ENCODE measurements around the gene APOBEC3H. TPM values are rescaled to one million over a fixed set of nuclear protein-coding genes. Genes with fewer than 3 reads are reported as not detected.

APOBEC3H gene
- total and polyA plus RNA-seq, 8 donors: 0.63 to 7.8 TPM; not detected in 6

DNA sequence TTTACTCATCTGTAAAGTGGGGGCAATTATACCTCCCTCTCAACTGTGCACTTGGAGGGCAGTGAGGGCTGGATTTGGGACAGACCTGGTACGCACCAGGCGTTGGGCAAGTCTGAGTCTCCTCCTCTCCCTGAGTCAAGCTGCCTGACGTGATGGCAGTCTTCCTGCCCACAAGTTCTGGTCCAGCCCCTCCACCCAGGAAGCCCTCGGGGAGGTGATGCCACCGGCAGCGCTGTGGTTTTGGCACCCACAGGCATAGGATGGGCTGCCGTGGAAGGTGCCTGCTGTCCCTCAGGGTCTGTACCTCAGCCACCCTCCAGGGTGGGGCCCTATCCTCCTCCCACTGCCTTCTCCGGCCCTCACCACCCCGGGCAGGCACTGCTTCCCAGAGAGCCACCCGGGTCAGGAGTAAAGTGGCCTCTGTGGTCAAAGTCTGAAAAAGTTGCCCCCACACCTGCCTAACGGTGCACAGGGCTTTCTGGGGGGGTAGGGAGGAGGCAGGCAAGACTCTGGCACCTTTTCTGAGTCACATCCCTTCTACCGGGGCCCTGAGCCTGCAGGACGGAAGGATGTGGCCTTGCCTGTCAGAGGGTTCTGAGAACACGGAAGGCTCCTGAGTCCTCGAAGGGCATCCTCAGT lies 6.5 kb upstream of the APOBEC3H start:
- intact Hi-C loops (cut with DNase I; ENCODE audit: low total_unique reads): no loop called here
- TF ChIP-seq POLR2A (IDR thresholded peaks at IDR 0.05): no peak
- no peak for TF ChIP-seq POLR2AphosphoS5 (IDR thresholded peaks at IDR 0.05)
- TF ChIP-seq, protein P1, sequence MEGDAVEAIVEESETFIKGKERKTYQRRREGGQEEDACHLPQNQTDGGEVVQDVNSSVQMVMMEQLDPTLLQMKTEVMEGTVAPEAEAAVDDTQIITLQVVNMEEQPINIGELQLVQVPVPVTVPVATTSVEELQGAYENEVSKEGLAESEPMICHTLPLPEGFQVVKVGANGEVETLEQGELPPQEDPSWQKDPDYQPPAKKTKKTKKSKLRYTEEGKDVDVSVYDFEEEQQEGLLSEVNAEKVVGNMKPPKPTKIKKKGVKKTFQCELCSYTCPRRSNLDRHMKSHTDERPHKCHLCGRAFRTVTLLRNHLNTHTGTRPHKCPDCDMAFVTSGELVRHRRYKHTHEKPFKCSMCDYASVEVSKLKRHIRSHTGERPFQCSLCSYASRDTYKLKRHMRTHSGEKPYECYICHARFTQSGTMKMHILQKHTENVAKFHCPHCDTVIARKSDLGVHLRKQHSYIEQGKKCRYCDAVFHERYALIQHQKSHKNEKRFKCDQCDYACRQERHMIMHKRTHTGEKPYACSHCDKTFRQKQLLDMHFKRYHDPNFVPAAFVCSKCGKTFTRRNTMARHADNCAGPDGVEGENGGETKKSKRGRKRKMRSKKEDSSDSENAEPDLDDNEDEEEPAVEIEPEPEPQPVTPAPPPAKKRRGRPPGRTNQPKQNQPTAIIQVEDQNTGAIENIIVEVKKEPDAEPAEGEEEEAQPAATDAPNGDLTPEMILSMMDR (IDR thresholded peaks at IDR 0.05): no peak
- TF ChIP-seq EP300 (IDR thresholded peaks at IDR 0.05): no peak
- peak overlapping the region; percentile 34 to 58 (median 38) for H3K27ac ChIP-seq
- H3K36me3 ChIP-seq: peaks cover 0 to 4% (median 0%) of the 10 kb centered on the region in 4 donors
- H3K4me3 ChIP-seq: no peak overlapping the region
- WGBS, 5 donors: 67 to 72% (median 68%) methylated on average over 9 to 15 of the region's 15 CpGs
- peaks cover 0 to 18% (median 0%) of the 10 kb centered on the region in 3 donors for H3K27me3 ChIP-seq
- H3K9me3 ChIP-seq: no peaks in the 10 kb centered on the region
- H3K4me1 ChIP-seq: peaks cover 0 to 9% (median 6%) of the 10 kb centered on the region in 4 donors
- DNase-seq: peak; percentile 51 to 53

DNA sequence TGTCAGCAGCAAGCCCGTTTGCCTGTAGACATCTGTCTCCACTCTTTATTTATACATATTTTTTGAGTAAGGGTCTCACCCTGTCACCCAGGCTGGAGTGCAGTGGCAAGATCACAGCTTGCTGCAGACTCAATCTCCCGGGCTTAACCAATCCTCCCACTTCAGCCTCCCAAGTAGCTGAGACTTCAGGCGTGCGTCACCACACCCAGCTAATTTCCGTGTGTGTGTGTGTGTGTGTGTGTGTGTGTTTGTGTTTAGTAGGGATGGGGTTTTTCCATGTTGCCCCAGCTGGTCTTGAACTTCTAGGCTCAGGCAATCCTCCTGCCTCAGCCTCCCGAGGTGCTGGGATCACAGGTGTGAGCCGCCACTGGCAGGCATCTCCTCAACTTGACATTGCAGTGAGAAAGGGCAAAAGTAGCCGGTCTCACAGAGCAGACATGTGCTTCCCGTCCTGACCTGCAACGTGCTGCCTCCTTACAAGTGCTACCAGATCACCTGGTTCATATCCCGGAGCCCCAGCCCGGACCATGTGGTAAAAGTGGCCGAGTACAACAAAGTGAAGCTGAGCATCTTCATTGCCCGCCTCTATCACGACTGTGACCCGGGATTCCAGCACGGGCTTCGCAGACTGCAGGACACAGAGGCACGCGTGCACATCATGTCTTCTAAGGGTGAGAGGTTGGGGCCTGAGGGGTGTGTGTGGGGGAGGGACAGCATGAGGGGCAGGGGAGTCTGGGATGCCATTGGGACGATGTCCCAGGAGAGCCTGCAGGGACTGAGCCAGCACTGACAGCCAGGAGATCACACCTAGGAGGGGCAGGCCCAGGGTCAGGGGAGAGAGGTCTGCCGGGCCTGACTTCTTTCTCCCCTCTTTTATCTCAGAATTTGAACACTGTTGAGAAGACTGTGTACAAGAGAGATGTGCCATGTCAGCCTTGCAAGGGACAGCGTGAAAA lies 5.6 kb upstream of the APOBEC3H start:
- Histone ChIP-seq H3K4me3 (no peak overlapping the region), H3K36me3 (peaks cover 0 to 2% (median 0%) of the 10 kb centered on the region in 4 donors), H3K9me3 (no peaks in the 10 kb centered on the region), H3K27ac (peak overlapping the region in 2 of 5 donors; percentile 38 to 58), H3K27me3 (peaks cover 0 to 18% (median 0%) of the 10 kb centered on the region in 3 donors), H3K4me1 (peaks cover 0 to 9% (median 6%) of the 10 kb centered on the region in 4 donors)
- intact Hi-C loops (cut with DNase I; ENCODE audit: low total_unique reads): no loop called here
- no peak for DNase-seq
- TF ChIP-seq POLR2A (IDR thresholded peaks at IDR 0.05) (no peak), EP300 (IDR thresholded peaks at IDR 0.05) (no peak), POLR2AphosphoS5 (IDR thresholded peaks at IDR 0.05) (no peak)
- TF ChIP-seq, protein P1 (IDR thresholded peaks at IDR 0.05): no peak
- WGBS, 5 donors: 78 to 88% (median 79%) methylated on average over 23 of the region's 23 CpGs

DNA sequence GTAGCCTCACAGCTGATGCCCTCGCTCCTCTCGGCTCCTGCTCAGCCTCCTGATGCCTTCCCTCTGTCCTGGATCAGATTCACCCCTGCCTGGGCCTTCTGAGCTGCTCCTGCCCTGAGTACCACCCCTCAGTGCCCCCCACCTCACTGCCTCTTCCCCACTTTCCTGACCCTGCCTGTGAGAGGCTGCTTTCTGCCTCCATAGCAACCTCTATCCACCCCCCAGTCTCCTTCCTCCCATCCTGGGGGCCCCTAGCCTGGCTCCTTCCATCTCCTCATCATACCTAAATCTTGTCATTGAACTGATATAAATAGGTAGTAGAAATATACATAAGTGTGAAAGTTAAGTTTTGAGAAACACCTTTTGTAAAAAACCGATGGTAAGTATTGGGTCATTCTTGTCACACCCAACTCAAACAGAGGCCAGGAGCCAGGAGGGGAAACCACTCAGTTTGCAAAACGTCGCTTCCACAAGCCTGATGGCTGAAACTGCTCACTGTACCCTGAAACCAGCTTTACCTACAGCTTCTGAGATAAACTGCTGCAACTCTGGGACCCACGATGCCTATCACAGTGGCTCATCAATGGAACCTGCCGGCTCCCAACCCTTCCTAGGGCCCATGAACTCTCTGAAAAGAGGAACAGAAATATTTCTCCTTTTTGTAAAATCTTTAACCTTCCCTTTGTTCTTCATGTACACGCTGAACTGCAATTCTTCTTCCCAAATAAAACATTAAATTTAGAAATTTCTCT lies 4.8 kb upstream of the APOBEC3H start:
- WGBS, 5 donors: 46 to 69% (median 57%) methylated on average over 8 of the region's 8 CpGs
- Histone ChIP-seq H3K9me3 (no peaks in the 10 kb centered on the region), H3K27ac (peak overlapping the region in 2 of 5 donors; percentile 38 to 56), H3K4me1 (peaks cover 5 to 17% (median 12%) of the 10 kb centered on the region in 4 donors), H3K36me3 (no peaks in the 10 kb centered on the region), H3K4me3 (no peak overlapping the region), H3K27me3 (peaks cover 0 to 18% (median 0%) of the 10 kb centered on the region in 3 donors)
- no peak for TF ChIP-seq POLR2AphosphoS5 (IDR thresholded peaks at IDR 0.05)
- TF ChIP-seq POLR2A (IDR thresholded peaks at IDR 0.05): no peak
- no peak for TF ChIP-seq EP300 (IDR thresholded peaks at IDR 0.05)
- TF ChIP-seq, protein P1 (IDR thresholded peaks at IDR 0.05): no peak
- DNase-seq: no peak
- intact Hi-C loops (cut with DNase I; ENCODE audit: low total_unique reads): no loop called here
